AG09309 (cell line): ENCODE measurements around the gene BEST2.
"Not testable (repeated sequence)": the region's sequence is repeated elsewhere in the genome, so short reads cannot be mapped to it uniquely, and the experiment has no call there.

Experiments used
- DNase-seq: peaks from one replicate; pipeline ENCODE4 v3.0.0-alpha.2; 2010; ENCODE audit warnings: low read depth
- H3K4me3 ChIP-seq: 2 replicates; pipeline ENCODE4 v1.5.1; 2011; ENCODE audit warnings: mild to moderate bottlenecking, low read depth, low read length, moderate library complexity; ENCODE audit not compliant: control insufficient read depth
- CTCF ChIP-seq: IDR thresholded peaks from 2 replicates; pipeline ENCODE4 v1.5.1; 2011; ENCODE audit warnings: mild to moderate bottlenecking, low read depth, low read length, inconsistent platforms; ENCODE audit not compliant: insufficient read depth, control insufficient read depth; ENCODE audit errors: missing control alignments

Gene BEST2

GRCh38 chr19:12794196-12794941 is 42.8 kb downstream of the BEST2 start:
- TF ChIP-seq CTCF = no peak
- no peak for DNase-seq
- peak overlapping the region; percentile 94 for H3K4me3 ChIP-seq

GRCh38 chr19:12794971-12795381 is 43.4 kb downstream of the BEST2 start:
- TF ChIP-seq CTCF = no peak
- H3K4me3 ChIP-seq = no peak overlapping the region
- no peak for DNase-seq

- no peak overlapping the region for H3K4me3 ChIP-seq
- DNase-seq = no peak
Observed at GRCh38 chr19:12796146-12797071, 44.8 kb downstream of the BEST2 start.

DNA sequence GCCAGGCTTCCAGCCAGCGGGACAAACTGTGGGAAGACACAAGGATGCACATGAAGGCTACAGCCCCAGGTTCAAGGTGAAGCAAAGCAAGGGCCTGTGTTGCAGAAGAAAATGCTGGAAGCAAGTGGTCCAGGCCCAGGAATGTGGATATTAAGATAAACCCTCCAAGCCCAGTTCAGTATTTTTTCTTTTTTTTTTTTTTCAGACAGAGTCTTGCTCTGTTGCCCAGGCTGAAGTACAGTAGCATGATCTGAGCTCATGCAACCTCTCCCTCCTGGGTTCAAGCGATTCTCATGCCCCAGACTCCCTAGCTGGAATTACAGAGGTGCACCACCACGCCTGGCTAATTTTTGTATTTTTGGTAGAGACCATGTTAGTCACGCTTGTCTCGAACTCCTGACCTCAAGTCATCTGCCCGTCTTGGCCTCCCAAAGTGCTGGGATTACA is 45.6 kb downstream of the BEST2 start:
- DNase-seq = no peak
- TF ChIP-seq CTCF = no peak
- no peak overlapping the region for H3K4me3 ChIP-seq

More at GRCh38 chr19:12796146-12797071, 44.8 kb downstream of the BEST2 start:
- TF ChIP-seq CTCF = peak; percentile 94

DNA sequence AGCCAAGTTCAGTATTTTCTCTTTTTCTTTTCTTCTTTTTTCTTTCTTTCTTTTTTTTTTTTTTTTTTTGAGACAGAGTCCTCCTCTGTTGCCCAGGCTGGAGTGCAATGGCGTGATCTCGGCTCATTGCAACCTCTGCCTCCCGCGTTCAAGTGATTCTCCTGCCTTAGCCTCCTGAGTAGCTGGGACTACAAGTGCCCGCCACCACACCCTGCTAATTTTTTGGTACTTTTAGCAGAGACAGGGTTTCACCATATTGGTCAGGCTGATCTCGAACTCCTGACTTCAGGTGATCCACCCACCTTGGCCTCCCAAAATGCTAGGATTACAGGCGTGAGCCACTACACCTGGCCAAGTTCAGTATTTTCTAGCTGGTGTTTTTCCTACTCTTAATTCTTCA is 46.0 kb downstream of the BEST2 start:
- not testable (repeated sequence) for H3K4me3 ChIP-seq, DNase-seq

GRCh38 chr19:12799742-12800465 is 48.3 kb downstream of the BEST2 start:
- DNase-seq = no peak
- TF ChIP-seq CTCF = no peak
- H3K4me3 ChIP-seq = no peak overlapping the region
